PC-3 (cell line): ENCODE results near the gene FAM200B.

Experiments
- EZH2phosphoT487 ChIP-seq: fragments of 300-600 bp; sonication (generic); IDR thresholded peaks from 2 replicates; pipeline ENCODE4 v1.6.1; 2018; ENCODE audit warnings: mild to moderate bottlenecking, antibody characterized with exemption, low read length, borderline replicate concordance
- TF ChIP-seq, protein P1 (sequence below): fragments of 300-600 bp; sonication (generic); conservative IDR thresholded peaks from 2 replicates; pipeline ENCODE4 v1.5.1; 2017; ENCODE audit warnings: antibody characterized with exemption, low read depth, mild to moderate bottlenecking, low read length

DNA sequence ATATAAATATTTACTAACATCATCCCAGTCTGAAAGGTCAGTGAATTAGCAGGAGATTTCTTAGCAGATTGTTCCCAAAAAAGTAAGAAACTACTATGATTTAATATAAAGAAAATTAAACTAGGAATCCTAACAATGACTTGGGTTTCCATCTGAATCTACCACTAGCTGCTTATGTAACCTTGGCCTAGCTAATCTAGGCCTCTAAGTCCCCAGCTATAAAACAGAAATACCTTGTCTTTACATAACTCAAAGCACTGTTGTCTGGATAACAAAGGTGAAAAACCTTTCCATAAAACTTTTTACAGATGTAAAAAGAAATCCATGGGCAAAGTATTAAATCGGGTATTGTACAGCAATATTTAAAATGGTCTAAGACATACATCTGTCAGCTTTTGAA, 29.4 kb upstream of the FAM200B start:
- TF ChIP-seq, protein P1, sequence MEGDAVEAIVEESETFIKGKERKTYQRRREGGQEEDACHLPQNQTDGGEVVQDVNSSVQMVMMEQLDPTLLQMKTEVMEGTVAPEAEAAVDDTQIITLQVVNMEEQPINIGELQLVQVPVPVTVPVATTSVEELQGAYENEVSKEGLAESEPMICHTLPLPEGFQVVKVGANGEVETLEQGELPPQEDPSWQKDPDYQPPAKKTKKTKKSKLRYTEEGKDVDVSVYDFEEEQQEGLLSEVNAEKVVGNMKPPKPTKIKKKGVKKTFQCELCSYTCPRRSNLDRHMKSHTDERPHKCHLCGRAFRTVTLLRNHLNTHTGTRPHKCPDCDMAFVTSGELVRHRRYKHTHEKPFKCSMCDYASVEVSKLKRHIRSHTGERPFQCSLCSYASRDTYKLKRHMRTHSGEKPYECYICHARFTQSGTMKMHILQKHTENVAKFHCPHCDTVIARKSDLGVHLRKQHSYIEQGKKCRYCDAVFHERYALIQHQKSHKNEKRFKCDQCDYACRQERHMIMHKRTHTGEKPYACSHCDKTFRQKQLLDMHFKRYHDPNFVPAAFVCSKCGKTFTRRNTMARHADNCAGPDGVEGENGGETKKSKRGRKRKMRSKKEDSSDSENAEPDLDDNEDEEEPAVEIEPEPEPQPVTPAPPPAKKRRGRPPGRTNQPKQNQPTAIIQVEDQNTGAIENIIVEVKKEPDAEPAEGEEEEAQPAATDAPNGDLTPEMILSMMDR = no peak
- no peak for TF ChIP-seq EZH2phosphoT487
